Liver (tissue), 9 donors: ENCODE results near the gene SLC25A13. TPM values are rescaled to one million over a fixed set of nuclear protein-coding genes. Genes with fewer than 3 reads are reported as not detected.

Source experiments
- DNase-seq: peaks from one replicate; pipeline ENCODE4 v3.0.0-alpha.2; 2017; ENCODE audit warnings: low spot score
- H3K27ac ChIP-seq, 2 donors: one replicate each; pipeline ENCODE4 v1.7.0; 2013; ENCODE audit warnings: inconsistent platforms in 2 of 2, low read length in 2 of 2, control low read depth in 1 of 2, low read depth in 1 of 2, mild to moderate bottlenecking in 1 of 2
- H3K27me3 ChIP-seq, 4 donors: one replicate each; pipeline versions ENCODE4 v1.6.1 to v1.7.0; 2013; ENCODE audit warnings: low read length in 3 of 4, inconsistent platforms in 1 of 4, mild to moderate bottlenecking in 1 of 4, moderate library complexity in 1 of 4; ENCODE audit not compliant: control insufficient read depth in 4 of 4, insufficient read depth in 4 of 4
- H3K36me3 ChIP-seq, 4 donors: one replicate each; pipeline versions ENCODE4 v1.6.1 to v1.7.0; 2013; ENCODE audit warnings: low read length in 3 of 4, mild to moderate bottlenecking in 3 of 4, low read depth in 1 of 4, moderate library complexity in 1 of 4; ENCODE audit not compliant: control insufficient read depth in 4 of 4, insufficient read depth in 3 of 4
- H3K4me1 ChIP-seq, 4 donors: one replicate each; pipeline versions ENCODE4 v1.6.1 to v1.7.0; 2013; ENCODE audit warnings: low read length in 3 of 4, mild to moderate bottlenecking in 3 of 4, moderate library complexity in 1 of 4; ENCODE audit not compliant: control insufficient read depth in 4 of 4, insufficient read depth in 4 of 4
- H3K4me3 ChIP-seq, 3 donors: one replicate each; pipeline versions ENCODE4 v1.6.1 to v1.7.0; 2013; ENCODE audit warnings: low read length in 3 of 3, control low read depth in 1 of 3, low read depth in 1 of 3, mild to moderate bottlenecking in 1 of 3
- H3K9ac ChIP-seq, 2 donors: one replicate each; pipeline ENCODE4 v1.7.0; 2013; ENCODE audit warnings: low read length in 2 of 2, mild to moderate bottlenecking in 2 of 2, moderate library complexity in 2 of 2, control low read depth in 1 of 2, low read depth in 1 of 2
- H3K9me3 ChIP-seq, 4 donors: one replicate each; pipeline versions ENCODE4 v1.6.1 to v1.7.0; 2013; ENCODE audit warnings: low read length in 3 of 4; ENCODE audit not compliant: control insufficient read depth in 4 of 4
- ATF3 ChIP-seq: IDR thresholded peaks from 2 replicates; pipeline ENCODE4 v1.6.1; 2016; ENCODE audit warnings: antibody characterized with exemption
- EGR1 ChIP-seq, 2 donors: IDR thresholded peaks; 2 replicates each; pipeline ENCODE4 v1.6.1; 2016 to 2018; ENCODE audit warnings: antibody characterized with exemption in 2 of 2, low read depth in 2 of 2
- FOXA1 ChIP-seq: IDR thresholded peaks from 2 replicates; pipeline ENCODE4 v1.6.1; 2016; ENCODE audit warnings: antibody characterized with exemption
- FOXA2 ChIP-seq: IDR thresholded peaks from 2 replicates; pipeline ENCODE4 v1.6.1; 2016; ENCODE audit warnings: antibody characterized with exemption
- GABPA ChIP-seq, 2 donors: IDR thresholded peaks in 1 of 2; conservative IDR thresholded peaks in 1 of 2; 2 replicates each; pipeline ENCODE4 v1.6.1; 2016; ENCODE audit warnings: antibody characterized with exemption in 2 of 2, mild to moderate bottlenecking in 1 of 2, moderate library complexity in 1 of 2
- HNF4A ChIP-seq, 2 donors: conservative IDR thresholded peaks; 2 replicates each; pipeline ENCODE4 v1.6.1; 2016; ENCODE audit warnings: antibody characterized with exemption in 2 of 2, mild to moderate bottlenecking in 2 of 2
- HNF4G ChIP-seq: IDR thresholded peaks from 2 replicates; pipeline ENCODE4 v1.6.1; 2016; ENCODE audit warnings: antibody characterized with exemption
- JUND ChIP-seq, 2 donors: IDR thresholded peaks; 2 replicates each; pipeline ENCODE4 v1.6.1; 2016; ENCODE audit warnings: antibody characterized with exemption in 2 of 2
- MAX ChIP-seq: IDR thresholded peaks from 2 replicates; pipeline ENCODE4 v1.6.1; 2016; ENCODE audit warnings: antibody characterized with exemption
- NR2F2 ChIP-seq: IDR thresholded peaks from 2 replicates; pipeline ENCODE4 v1.6.1; 2016; ENCODE audit warnings: antibody characterized with exemption
- RAD21 ChIP-seq, 2 donors: IDR thresholded peaks; 2 replicates each; pipeline ENCODE4 v1.6.1; 2016; ENCODE audit warnings: antibody characterized with exemption in 2 of 2, mild to moderate bottlenecking in 2 of 2
- REST ChIP-seq: IDR thresholded peaks from 2 replicates; pipeline ENCODE4 v1.6.1; 2016; ENCODE audit warnings: antibody characterized with exemption, mild to moderate bottlenecking
- RXRA ChIP-seq, 2 donors: IDR thresholded peaks; 2 replicates each; pipeline ENCODE4 v1.6.1; 2017 to 2018; ENCODE audit warnings: antibody characterized with exemption in 2 of 2, mild to moderate bottlenecking in 1 of 2
- SP1 ChIP-seq: IDR thresholded peaks from 2 replicates; pipeline ENCODE4 v1.6.1; 2018; ENCODE audit warnings: antibody characterized with exemption, mild to moderate bottlenecking
- TAF1 ChIP-seq: conservative IDR thresholded peaks from 2 replicates; pipeline ENCODE4 v1.6.1; 2016; ENCODE audit warnings: antibody characterized with exemption, mild to moderate bottlenecking
- YY1 ChIP-seq: IDR thresholded peaks from 2 replicates; pipeline ENCODE4 v1.6.1; 2016; ENCODE audit warnings: antibody characterized with exemption, mild to moderate bottlenecking
- ZBTB33 ChIP-seq: IDR thresholded peaks from 2 replicates; pipeline ENCODE4 v1.6.1; 2016; ENCODE audit warnings: antibody characterized with exemption
- WGBS: extraction: QIAGEN DNeasy Blood & Tissue Kit; methylation state at CpG from one replicate; pipeline ENCODE4 v1.1.7; 2013; 5-methylcytosine and 5-hydroxymethylcytosine counted together
- polyA plus RNA-seq, 2 donors: library from polyadenylated mRNA; stranded (reverse) in 1 of 2; unstranded in 1 of 2; fragments of 200-250 nt in 1 of 2; fragments of >200 nt in 1 of 2; fragmentation: Nextera tagmentation in 1 of 2; extraction: Ambion mirVana in 1 of 2; gene quantifications; one replicate each; pipeline versions ENCODE4 v1.2.1 to v1.2.3, GENCODE V29; 2013 to 2015
- total RNA-seq, 2 donors: library from RNA; depleted of rRNA; stranded (reverse); fragments of >200 nt; gene quantifications; one replicate each; pipeline ENCODE4 v1.2.3, GENCODE V29; 2014
- TF ChIP-seq, protein P1 (sequence below): fragments of 150-350 bp; IDR thresholded peaks from 2 replicates; pipeline ENCODE4 v1.5.1; 2017; ENCODE audit warnings: improper control_type of control experiment, low read depth, low read length; ENCODE audit not compliant: missing input control
- donor health status: healthy.
- donor health status: healthy.
- donor health status: healthy.
- donor health status: healthy.
- donor health status: healthy.

The SLC25A13 gene
- total and polyA plus RNA-seq, 4 donors = 45.6 to 116 (median 63.9) TPM

- TF ChIP-seq MAX (no peak), TAF1 (no peak), SP1 (no peak), HNF4A (conservative IDR thresholded peaks at IDR 0.05) (no peak), RAD21 (IDR thresholded peaks at IDR 0.05) (no peak), RXRA (IDR thresholded peaks at IDR 0.05) (no peak), EGR1 (IDR thresholded peaks at IDR 0.05; ENCODE audit: low read depth in 2 of 2) (no peak), GABPA (IDR thresholded peaks at IDR 0.05 in 1 of 2, conservative IDR thresholded peaks at IDR 0.05 in 1 of 2) (no peak), FOXA2 (no peak), HNF4G (no peak), JUND (IDR thresholded peaks at IDR 0.05) (no peak)
Observed at GRCh38 chr7:96169439-96169838, 152.5 kb downstream of the SLC25A13 start (continued).

- H3K9ac ChIP-seq = no peak overlapping the region
- TF ChIP-seq NR2F2 (no peak), REST (no peak), FOXA1 (no peak), TAF1 (no peak), YY1 (no peak), MAX (no peak), SP1 (no peak), JUND (IDR thresholded peaks at IDR 0.05) (no peak), HNF4A (conservative IDR thresholded peaks at IDR 0.05) (no peak), HNF4G (no peak), RXRA (IDR thresholded peaks at IDR 0.05) (no peak), ATF3 (no peak), RAD21 (IDR thresholded peaks at IDR 0.05) (no peak), GABPA (IDR thresholded peaks at IDR 0.05 in 1 of 2, conservative IDR thresholded peaks at IDR 0.05 in 1 of 2) (no peak), EGR1 (IDR thresholded peaks at IDR 0.05; ENCODE audit: low read depth in 2 of 2) (no peak), FOXA2 (no peak), ZBTB33 (no peak)
- TF ChIP-seq, protein P1, sequence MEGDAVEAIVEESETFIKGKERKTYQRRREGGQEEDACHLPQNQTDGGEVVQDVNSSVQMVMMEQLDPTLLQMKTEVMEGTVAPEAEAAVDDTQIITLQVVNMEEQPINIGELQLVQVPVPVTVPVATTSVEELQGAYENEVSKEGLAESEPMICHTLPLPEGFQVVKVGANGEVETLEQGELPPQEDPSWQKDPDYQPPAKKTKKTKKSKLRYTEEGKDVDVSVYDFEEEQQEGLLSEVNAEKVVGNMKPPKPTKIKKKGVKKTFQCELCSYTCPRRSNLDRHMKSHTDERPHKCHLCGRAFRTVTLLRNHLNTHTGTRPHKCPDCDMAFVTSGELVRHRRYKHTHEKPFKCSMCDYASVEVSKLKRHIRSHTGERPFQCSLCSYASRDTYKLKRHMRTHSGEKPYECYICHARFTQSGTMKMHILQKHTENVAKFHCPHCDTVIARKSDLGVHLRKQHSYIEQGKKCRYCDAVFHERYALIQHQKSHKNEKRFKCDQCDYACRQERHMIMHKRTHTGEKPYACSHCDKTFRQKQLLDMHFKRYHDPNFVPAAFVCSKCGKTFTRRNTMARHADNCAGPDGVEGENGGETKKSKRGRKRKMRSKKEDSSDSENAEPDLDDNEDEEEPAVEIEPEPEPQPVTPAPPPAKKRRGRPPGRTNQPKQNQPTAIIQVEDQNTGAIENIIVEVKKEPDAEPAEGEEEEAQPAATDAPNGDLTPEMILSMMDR = no peak
- no peak overlapping the region for H3K27ac ChIP-seq
- no peaks in the 10 kb centered on the region for H3K9me3 ChIP-seq
- no peaks in the 10 kb centered on the region for H3K4me1 ChIP-seq
- H3K36me3 ChIP-seq = peaks cover 9 to 59% (median 53%) of the 10 kb centered on the region in 4 donors
- no peaks in the 10 kb centered on the region for H3K27me3 ChIP-seq
- no peak overlapping the region for H3K4me3 ChIP-seq
- no peak for DNase-seq
- WGBS = 97% methylated on average over 1 of the region's 1 CpG
Observed at GRCh38 chr7:96167424-96167823, 154.5 kb downstream of the SLC25A13 start.
